NCI-H460 (cell line): ENCODE data around the gene FTCDNL1. TPM values are rescaled to one million over a fixed set of nuclear protein-coding genes. Genes with fewer than 3 reads are reported as not detected.

Source experiments
- DNase-seq: peaks from one replicate; pipeline ENCODE4 v3.0.0-alpha.2; 2016; ENCODE audit warnings: low read depth; ENCODE audit errors: extremely low read depth
- small RNA-seq, 2 experiments: library from RNA; depleted of rRNA; stranded (forward); fragments of <200 nt; gene quantifications; one replicate each; pipeline ENCODE3, GENCODE V24; 2014
- total RNA-seq: library from RNA; depleted of rRNA; stranded (reverse); fragments of >200 nt; shearing (Covaris generic); gene quantifications from 2 replicates; pipeline ENCODE4 v1.2.3, GENCODE V29; 2014; rRNA removed

FTCDNL1 gene
- total RNA-seq, 1 experiment from 2014 or later: 2.1 TPM

DNA sequence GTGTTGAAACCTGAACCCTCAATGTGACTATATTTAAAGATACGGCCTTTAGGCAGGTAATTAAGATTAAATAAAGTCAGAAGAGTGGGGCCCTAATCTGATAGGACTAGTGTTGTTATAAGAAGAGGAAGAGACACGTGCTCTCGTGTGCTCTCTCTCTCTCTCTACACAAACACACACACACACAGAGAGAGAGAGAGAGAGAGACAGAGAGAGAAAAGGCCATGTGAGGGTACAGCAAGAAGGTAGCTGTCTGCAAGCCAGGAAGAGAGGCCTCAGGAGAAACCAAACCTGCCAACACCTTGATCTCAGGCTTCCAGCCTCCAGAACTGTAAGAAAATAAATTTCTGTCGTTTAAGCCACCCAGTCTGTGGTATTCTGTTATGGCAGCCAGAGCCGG lies 106.7 kb downstream of the FTCDNL1 start:
- no peak for DNase-seq

DNA sequence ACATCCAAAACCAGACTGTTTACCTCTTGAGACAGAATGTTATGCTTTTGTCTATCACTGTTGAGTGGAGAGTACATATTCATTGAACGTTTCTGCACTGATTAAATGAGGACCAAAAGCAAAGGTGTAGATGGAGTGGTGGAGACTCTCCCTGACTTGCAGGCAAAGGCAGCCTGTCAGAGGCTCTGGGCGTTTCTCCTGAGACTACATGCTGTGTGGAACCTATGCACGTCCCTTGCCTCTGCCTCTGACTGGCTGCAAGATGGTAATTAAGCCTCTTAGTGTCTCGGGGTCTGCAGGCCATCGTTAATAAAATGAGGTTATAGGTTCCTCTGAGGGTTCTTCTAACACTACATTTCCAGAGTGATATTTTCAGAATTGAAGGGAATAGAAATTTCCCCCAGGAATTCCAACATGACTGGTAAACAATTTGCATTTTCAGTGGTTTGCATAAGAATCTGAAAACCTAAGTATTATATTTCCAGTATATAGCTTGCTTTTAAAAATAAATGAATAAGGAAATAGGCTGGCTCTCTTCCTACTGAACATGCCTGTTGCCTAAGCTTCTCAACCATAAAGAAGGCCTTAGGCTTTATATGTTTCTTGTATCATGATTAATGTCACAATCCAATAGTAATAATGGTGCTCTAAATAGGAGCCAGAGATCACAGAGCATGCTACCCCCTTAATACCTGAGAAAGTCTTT lies 107.4 kb downstream of the FTCDNL1 start:
- DNase-seq: no peak

DNA sequence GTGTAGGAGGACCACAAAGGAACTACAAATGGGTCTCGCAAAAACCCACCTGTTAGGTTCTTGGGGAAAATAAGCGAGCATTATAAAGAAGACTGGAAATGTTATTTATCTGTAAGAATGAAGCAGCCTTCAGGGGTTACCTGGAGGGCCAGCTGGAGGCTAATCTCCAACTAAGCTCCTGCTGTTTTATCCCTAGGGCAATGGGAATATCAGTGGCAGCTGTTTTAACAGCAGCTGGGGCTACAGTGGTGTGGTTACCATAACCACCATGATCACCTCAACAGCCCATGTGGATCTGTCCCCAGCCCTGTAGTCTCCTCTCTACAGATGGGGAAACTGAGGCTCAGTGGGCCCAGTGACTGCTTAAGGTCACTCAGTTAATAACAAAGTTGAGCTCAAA lies 108.1 kb downstream of the FTCDNL1 start:
- DNase-seq: no peak

DNA sequence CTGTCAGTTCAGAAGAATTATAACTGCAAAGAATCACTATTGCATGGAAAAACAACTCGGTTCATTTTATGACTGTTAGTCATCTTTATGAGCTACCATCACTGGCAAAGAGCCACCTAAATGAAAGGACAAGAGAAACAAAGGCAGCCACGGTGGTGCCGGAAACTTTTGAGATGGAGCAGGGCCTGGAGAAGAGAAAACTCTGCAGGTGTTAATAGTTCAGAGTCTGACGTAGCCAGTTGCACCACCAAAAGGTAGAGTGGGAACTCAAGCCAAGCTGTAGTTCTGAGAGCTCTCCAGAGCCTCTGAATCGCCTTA lies 110.9 kb downstream of the FTCDNL1 start:
- DNase-seq: no peak

DNA sequence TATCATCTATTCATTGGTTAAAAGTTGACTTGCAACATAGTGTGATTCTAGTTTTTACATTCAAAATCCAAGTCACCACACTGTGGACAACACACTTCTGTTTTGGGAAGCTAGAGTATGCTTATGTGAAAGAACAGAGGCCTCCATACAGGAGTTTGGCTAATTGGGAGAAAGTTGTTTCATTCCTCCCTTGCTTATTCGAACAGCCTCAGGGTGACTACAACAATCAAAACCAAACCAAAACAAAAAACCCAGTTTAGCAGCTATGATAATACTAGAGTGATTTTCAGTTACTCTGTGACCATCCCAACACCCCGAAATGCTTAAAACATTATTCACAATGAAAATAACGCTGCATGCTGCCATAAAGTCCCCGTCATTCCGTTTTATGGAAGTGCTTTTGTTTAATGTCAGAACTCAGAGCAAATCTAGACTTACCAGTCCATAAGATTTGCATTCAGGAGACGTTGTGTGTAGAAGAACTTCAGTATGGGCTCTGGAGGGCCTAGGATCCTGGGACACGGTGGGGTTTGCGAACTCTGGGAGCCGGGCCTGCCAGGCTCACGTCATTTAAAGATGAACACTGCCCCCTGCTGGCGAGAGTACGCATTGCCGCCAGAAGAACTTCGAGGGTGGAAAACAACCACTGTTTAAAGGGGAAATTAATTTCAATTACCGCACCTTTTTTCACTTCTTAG lies 111.4 kb downstream of the FTCDNL1 start:
- peak; percentile 62 for DNase-seq

DNA sequence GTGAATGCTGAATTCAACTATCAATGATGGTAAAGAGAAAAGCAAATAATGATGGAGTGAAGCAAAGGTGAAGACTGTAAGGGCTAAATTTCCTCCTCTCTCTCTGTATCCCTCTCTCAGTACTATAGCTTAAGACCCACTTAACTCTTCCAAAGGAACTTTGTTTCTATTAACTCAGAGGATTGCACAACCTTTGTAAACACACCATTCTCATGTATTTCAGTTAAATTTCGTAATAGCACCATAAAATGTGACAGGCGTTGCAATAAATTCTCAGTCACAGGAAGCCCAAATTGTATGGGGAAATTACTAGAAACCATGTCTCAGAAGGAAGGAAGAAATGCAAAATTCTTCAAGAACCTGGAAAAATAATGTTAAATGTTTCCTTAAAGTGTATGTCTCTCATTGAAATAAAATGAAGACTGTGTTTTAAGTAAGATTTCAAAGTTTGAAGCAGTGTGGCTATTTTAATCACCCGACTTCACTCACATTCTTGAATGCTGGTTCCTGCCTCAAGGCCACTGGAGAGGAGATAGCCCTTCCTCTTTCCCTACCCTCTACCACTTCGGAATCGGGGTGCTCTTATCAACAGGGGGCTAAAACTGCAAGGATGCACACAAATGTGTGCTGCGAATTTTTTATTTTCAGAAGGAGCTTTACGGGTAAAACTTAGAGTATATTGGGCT lies 112.1 kb downstream of the FTCDNL1 start:
- DNase-seq: peak; percentile 65

DNA sequence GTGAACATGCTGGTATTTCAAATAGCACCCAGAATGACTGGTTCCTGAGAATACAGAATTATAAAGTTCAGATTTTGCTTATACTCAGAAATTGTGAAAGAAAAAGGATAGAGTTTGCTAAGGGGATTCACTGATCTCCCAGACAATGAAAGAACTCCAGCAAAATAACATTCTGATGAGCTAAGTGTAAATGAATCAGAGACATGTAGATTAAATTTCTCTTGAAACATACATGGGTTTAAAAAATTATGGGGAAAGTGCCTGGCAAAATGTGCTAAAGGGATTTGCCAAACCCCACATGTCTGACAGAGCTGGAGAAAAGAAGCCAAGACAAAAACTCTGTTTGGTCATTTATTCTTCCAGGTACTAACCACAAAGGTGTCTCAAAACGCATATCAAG lies 116.3 kb downstream of the FTCDNL1 start:
- DNase-seq: no peak

DNA sequence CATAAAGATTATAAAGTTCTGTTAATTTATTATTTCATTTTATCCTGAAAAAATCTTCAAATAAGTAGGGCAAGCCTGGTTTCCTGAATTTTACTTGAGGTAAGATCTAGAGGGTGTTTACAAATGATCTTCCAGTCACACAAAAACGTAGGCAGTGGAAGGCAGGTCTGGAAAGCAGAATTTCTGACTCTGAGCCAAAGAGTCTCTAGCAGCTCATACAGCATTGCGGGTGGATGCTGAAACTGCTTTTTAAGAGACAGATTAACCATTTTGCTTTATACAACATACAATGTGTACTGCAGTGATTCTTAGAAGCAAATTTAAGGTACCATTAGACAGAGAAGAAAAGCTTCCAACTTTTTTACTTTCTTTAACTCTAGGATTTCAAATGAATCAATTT lies 117.0 kb downstream of the FTCDNL1 start:
- no peak for DNase-seq

DNA sequence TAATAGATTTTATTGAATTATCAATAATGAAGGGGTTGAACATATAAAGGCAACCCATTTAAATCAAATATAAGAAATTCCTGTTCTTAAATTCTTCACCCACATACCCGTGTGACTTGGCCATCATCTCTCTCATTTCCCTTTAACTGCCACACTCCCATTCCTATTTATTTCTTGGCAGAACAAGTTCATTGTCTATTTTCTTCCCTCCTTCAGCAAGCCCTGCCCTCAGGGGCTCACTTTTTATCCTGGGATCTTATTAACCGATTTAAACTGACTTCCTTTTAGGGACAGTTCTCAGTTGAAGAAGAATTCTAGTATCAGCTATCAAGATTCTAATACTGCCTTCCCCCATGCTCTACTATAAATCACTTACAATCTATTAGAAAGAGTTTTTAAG lies 123.2 kb downstream of the FTCDNL1 start:
- DNase-seq: no peak

DNA sequence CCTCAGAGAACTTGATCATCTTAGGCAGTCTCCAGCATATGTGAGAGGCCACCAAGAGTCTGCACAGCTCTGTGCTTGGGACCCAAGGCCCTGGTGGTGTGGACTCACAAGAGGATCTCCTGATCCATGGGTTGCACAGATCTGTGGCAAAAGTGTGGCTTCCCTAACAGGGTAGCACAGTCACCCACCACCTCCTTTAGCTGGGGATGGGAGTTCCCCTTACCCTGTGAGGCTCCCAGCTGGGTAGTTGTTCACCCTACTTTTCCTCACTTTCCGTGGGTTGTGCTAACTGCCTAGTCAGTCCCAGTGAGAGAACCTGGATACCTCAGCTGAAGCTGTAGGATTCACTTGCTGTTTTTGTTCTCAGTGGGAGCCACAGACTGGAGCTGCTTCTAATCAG lies 123.7 kb downstream of the FTCDNL1 start:
- DNase-seq: no peak

DNA sequence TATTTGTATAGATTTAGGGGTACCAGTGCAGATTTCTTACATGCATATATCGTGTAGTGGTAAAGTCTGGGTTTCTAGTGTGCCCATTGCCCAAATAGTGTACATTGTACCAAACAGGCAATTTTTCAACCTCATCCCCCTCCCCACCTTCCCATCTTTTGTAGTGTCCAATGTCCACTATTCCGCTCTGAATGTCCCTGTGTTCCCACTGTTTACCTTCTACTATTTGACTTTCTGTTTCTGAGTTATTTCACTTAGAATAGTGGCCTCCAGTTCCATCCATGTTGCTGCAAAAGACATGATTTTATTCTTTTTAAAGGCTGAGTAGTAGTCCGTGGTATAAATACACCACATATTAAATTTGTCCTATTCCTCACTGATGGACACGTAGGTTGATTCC lies 132.9 kb downstream of the FTCDNL1 start:
- DNase-seq: no peak

DNA sequence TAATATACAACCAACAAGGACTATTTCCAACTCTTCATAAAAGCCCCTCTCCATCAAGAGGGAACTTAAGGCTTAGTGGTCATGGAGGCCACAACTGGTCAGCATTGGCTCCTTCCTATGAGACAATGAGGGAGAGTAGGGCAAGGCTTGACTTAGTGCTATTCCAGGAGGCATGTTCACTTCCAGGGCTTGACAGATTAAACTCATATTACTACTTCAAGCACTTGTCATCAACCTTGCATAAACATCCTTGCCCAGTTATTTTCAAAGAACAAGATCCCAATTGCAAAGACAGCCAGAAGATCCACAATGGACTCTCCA lies 133.4 kb downstream of the FTCDNL1 start:
- DNase-seq: no peak

DNA sequence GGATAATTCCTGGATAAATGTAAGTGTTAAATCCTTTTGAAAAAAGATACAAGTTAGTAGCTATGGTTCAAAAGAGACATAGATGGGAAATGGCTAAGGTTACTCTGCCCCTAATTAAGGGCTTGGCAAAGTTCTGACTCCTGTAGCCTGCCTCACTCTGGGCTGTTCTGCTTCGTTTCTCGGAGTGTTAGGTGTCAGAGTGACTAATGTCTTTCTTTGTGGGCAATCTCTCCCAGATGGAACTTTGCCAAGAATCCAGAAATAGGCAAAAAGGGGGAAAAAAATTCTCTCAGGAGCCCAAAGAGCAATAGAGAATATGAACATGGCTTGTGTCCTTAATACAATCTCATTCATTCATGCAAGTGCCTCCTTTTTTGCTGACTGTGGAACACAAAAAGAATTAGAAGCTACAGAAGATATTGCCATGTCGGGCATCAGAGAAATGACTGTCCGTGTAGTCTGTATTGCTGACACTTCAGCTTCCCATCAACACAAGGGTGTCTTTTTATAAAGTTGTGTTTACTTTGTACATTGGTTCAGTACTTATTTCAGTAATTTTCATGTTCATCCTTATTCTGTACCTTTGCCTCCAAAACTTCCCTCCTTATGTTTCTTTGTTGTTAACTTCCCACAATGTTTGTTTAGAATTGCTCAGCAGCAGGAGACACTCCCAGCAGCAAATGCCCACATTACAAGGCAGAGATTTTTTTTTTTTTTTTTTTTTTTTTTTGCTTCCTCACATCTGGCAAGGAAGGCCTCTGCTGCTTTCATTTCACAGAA lies 134.0 kb downstream of the FTCDNL1 start:
- peak; percentile 67 for DNase-seq

DNA sequence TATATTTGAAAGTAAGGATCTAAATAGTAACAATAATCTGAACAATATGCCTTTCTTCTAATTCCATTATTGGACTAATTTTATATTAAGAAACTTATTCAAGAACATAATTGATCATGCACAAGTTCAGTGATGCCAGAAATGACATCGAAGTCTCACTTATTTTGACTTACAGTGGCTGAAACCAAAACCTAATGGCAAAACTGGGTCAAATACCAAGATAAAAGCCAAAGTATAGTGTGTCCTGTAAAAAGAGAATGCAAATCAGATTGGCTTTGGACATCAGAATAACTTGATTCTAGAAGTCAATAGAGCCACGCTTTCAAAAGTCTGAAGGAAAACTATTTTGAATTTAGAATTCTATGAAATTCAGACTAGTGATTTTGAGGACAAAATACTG lies 137.2 kb downstream of the FTCDNL1 start:
- no peak for DNase-seq

DNA sequence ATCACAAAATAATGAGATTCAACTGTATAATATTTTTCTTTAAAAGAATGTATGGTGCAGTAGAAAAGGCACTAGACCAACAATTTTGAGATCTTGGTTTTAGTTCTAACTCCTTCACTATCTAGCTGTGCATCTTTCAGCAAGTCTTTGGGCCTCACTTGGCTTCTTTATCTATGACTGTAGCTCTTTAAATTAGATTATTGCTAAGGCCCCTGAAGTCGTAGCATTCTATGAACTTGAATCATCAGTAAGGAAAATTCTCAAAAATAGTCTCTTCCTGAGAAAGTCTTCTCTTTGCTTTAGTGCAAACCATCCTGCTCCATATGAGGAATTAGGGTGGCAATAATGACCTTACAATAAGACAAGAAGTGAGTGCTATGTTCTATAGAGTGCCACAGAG lies 140.4 kb downstream of the FTCDNL1 start:
- DNase-seq: no peak

Small RNAs within 50 kb of the gene (small RNA-seq; reads per million reads assigned to genes)
- gene AC108032.1 (0 reads per million in 2 experiments), gene RN7SL717P (0 to 0.06 reads per million in 2 experiments)

Other genes with a start within 250 kb of the FTCDNL1 start
- gene C2orf69, start 60.1 kb upstream of the FTCDNL1 start, total RNA-seq: 18.3 and 20.2 TPM in 2 replicates
- 16.6 and 20.2 TPM in 2 replicates for gene TYW5, start 104.3 kb upstream of the FTCDNL1 start, total RNA-seq
- gene MAIP1, start 104.4 kb upstream of the FTCDNL1 start, total RNA-seq: 43.1 and 45.3 TPM in 2 replicates